PC-9 (cell line): ENCODE data around the gene ARHGAP10. TPM values are rescaled to one million over a fixed set of nuclear protein-coding genes. Genes with fewer than 3 reads are reported as not detected.

ENCODE experiments used
- BruUV-seq: library from RNA; stranded (reverse); fragments of 400-500 nt; replicated peaks from 2 replicates; lab custom pipeline; 2021; lab: Mats Ljungman, UMichigan
- CTCF ChIA-PET: fragments of 300-600 bp; sonication (Branson Sonifier 250); formaldehyde crosslinking; loops from one replicate; lab custom pipeline; 2022; ENCODE audit warnings: antibody characterized with exemption; lab: Charles Lee
- POLR2A ChIA-PET: fragments of 300-600 bp; sonication (Branson Sonifier 250); formaldehyde crosslinking; loops from one replicate; lab custom pipeline; 2022; ENCODE audit warnings: antibody characterized with exemption; ENCODE audit not compliant: unreplicated experiment; lab: Charles Lee
- DNase-seq, 2 experiments: peaks; one replicate each; pipeline versions ENCODE4 v3.0.0 to v3.0.0-alpha.2; 2015 to 2022; ENCODE audit warnings: mixed read lengths in 1 of 2
- H2AFZ ChIP-seq: fragments of 200-600 bp; sonication (generic); 2 replicates; pipeline ENCODE4 v1.8.1; 2017; ENCODE audit warnings: antibody characterized with exemption
- H3F3A ChIP-seq: fragments of 200-600 bp; sonication (generic); 2 replicates; pipeline ENCODE4 v1.8.1; 2017; ENCODE audit warnings: antibody characterized with exemption, mild to moderate bottlenecking, low read depth; ENCODE audit not compliant: insufficient read depth
- H3K27ac ChIP-seq: fragments of 200-600 bp; sonication (generic); 2 replicates; pipeline ENCODE4 v1.6.1; 2016; ENCODE audit warnings: mixed run types
- H3K27me3 ChIP-seq: fragments of 200-600 bp; sonication (generic); 2 replicates; pipeline ENCODE4 v1.6.1; 2016; ENCODE audit warnings: low read depth, mixed run types; ENCODE audit not compliant: insufficient read depth
- H3K36me3 ChIP-seq: fragments of 200-600 bp; sonication (generic); 2 replicates; pipeline ENCODE4 v1.6.1; 2016; ENCODE audit warnings: low read depth, mixed run types
- H3K4me1 ChIP-seq: fragments of 200-600 bp; sonication (generic); replicated peaks from 2 replicates; pipeline ENCODE4 v1.6.1; 2016; ENCODE audit warnings: mixed run types; ENCODE audit not compliant: insufficient read depth
- H3K4me2 ChIP-seq: fragments of 200-600 bp; sonication (generic); 2 replicates; pipeline ENCODE4 v1.6.1; 2017; ENCODE audit warnings: mixed run types
- H3K4me3 ChIP-seq: fragments of 200-600 bp; sonication (generic); 2 replicates; pipeline ENCODE4 v1.6.1; 2016; ENCODE audit warnings: mixed run types
- H3K79me2 ChIP-seq: fragments of 200-600 bp; sonication (generic); 2 replicates; pipeline ENCODE4 v1.6.1; 2017; ENCODE audit warnings: low read depth, mixed run types
- H3K9me2 ChIP-seq: fragments of 200-600 bp; sonication (generic); 2 replicates; pipeline ENCODE4 v1.8.1; 2017; ENCODE audit warnings: mild to moderate bottlenecking; ENCODE audit not compliant: insufficient read depth
- H3K9me3 ChIP-seq: fragments of 200-600 bp; sonication (generic); 2 replicates; pipeline ENCODE4 v1.8.1; 2016; ENCODE audit warnings: low read depth; ENCODE audit not compliant: insufficient read depth
- H4K20me1 ChIP-seq: fragments of 200-600 bp; sonication (generic); 2 replicates; pipeline ENCODE4 v1.8.1; 2017; ENCODE audit not compliant: insufficient read depth
- EZH2 ChIP-seq: fragments of 200-600 bp; sonication (generic); IDR thresholded peaks from 2 replicates; pipeline ENCODE4 v1.8.0; 2017; ENCODE audit warnings: antibody characterized with exemption, low read depth
- intact Hi-C: fragments of 100-400 bp; cut with micrococcal nuclease; formaldehyde crosslinking; loops from one replicate; pipeline ENCODE4 v1.10.0; 2022; ENCODE audit not compliant: unreplicated experiment
- total RNA-seq: library from RNA; stranded (reverse); gene quantifications from 2 replicates; pipeline ENCODE4 v1.2.3, GENCODE V29; 2021
- TF ChIP-seq, protein P1 (sequence below): fragments of 200-600 bp; sonication (generic); conservative IDR thresholded peaks from 2 replicates; pipeline ENCODE4 v1.6.1; 2017; ENCODE audit warnings: mixed run types, antibody characterized with exemption, mild to moderate bottlenecking, moderate library complexity

ARHGAP10 gene
- total RNA-seq, 1 experiment from 2014 or later, result 27.5 TPM

DNA sequence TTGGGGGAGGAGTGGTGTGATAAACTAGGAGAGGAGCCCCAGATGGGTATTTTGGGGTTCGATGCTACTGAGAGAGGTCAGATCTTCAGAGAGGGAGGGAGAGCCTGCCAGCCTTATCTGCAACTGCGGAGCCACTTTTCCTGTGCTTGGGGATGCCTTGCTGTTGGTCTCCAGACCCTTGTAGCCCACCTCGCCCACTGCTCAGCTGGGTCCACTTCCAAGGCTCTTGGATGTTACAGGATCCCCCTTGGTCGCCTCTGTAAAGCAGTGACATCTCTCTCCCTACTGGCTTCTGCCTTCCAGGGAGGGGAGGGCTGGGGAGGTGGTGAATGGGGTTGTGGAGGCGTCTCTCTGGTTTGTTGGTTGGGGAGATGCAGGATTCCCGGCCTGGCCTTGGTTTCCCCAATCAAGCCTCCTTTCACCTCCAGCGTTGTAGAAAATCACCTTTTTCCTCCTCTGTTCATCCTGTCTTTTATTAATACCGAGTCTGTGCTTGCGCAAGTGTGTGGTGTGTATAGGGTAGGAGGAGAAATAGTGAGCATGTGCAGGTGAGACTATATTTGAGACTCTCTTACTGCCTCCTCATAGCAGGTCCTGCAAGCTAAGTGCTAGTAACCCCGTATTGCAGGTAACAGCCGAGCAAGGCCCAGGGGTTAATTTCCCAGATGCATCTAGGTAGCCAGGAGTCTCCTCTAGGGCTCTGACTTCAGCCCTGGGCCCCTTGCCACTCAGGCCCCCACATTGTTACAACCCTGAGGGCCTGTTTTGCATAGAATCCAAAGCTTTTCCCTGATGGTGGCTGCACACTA lies 337.4 kb downstream of the ARHGAP10 start:
- H3K4me1 ChIP-seq, result no peaks in the 10 kb centered on the region
- no peak overlapping the region for H3K27ac ChIP-seq
- H3K9me2 ChIP-seq, result no peaks in the 10 kb centered on the region
- H3F3A ChIP-seq, result no peaks in the 10 kb centered on the region
- no peaks in the 10 kb centered on the region for H3K9me3 ChIP-seq
- ChIA-PET POLR2A (interaction anchor here (0.6 kb wide), 1 partner anchor 23 kb away, joined by 5 read pairs; no protein-coding TSS in a partner anchor), CTCF (no interaction called here)
- no peaks in the 10 kb centered on the region for H3K27me3 ChIP-seq
- no peaks in the 10 kb centered on the region for H3K79me2 ChIP-seq
- BruUV-seq, result no TSS peak
- no peak overlapping the region for H2AFZ ChIP-seq
- TF ChIP-seq, protein P1, sequence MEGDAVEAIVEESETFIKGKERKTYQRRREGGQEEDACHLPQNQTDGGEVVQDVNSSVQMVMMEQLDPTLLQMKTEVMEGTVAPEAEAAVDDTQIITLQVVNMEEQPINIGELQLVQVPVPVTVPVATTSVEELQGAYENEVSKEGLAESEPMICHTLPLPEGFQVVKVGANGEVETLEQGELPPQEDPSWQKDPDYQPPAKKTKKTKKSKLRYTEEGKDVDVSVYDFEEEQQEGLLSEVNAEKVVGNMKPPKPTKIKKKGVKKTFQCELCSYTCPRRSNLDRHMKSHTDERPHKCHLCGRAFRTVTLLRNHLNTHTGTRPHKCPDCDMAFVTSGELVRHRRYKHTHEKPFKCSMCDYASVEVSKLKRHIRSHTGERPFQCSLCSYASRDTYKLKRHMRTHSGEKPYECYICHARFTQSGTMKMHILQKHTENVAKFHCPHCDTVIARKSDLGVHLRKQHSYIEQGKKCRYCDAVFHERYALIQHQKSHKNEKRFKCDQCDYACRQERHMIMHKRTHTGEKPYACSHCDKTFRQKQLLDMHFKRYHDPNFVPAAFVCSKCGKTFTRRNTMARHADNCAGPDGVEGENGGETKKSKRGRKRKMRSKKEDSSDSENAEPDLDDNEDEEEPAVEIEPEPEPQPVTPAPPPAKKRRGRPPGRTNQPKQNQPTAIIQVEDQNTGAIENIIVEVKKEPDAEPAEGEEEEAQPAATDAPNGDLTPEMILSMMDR, result no peak
- no peak for TF ChIP-seq EZH2
- no peaks in the 10 kb centered on the region for H3K36me3 ChIP-seq
- intact Hi-C loops, result no loop called here
- no peaks in the 10 kb centered on the region for H4K20me1 ChIP-seq
- no peak for DNase-seq
- no peak overlapping the region for H3K4me3 ChIP-seq
- no peak overlapping the region for H3K4me2 ChIP-seq

DNA sequence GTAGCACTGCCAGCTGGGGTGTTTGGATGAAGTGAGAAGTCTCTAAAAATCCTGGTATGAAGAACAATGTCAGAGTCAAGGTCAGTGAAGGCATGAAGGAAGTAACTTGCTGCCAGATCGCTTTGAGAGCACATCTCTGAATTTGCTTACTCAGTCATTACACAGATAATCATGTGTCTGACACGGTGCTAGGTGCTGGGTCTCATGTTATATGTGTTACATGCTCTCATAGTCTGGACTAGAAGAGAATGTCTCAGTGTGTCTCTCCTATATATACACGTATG lies 337.9 kb downstream of the ARHGAP10 start:
- no peaks in the 10 kb centered on the region for H3K9me3 ChIP-seq
- no peak for TF ChIP-seq EZH2
- TF ChIP-seq, protein P1, result no peak
- H3K4me2 ChIP-seq, result no peak overlapping the region
- no peak overlapping the region for H3K27ac ChIP-seq
- intact Hi-C loops, result no loop called here
- no peaks in the 10 kb centered on the region for H3K4me1 ChIP-seq
- no peak overlapping the region for H3K4me3 ChIP-seq
- no TSS peak for BruUV-seq
- H2AFZ ChIP-seq, result no peak overlapping the region
- ChIA-PET CTCF (no interaction called here), POLR2A (no interaction called here)
- no peaks in the 10 kb centered on the region for H4K20me1 ChIP-seq
- H3K27me3 ChIP-seq, result no peaks in the 10 kb centered on the region
- no peak for DNase-seq
- no peaks in the 10 kb centered on the region for H3K9me2 ChIP-seq
- no peaks in the 10 kb centered on the region for H3F3A ChIP-seq
- no peaks in the 10 kb centered on the region for H3K79me2 ChIP-seq
- H3K36me3 ChIP-seq, result no peaks in the 10 kb centered on the region

DNA sequence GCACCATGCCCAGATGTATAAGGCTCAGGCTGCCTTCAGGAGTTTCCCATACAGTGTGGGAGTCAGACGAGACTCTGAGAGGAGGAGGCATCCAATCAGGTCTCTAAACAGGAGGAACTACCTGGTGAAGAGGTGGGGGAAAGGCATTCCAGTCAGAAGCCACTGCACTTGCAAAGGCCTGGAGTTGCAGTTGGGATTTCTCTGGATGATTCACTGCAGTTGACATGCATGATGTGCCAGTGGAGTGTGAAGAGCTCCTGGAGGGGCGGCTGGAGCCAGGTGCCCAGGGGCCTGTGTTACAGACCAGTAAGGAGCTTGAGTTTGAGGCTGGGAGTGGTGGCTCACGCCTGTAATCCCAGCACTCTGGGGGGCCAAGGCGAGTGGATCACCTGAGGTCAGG lies 339.1 kb downstream of the ARHGAP10 start:
- no peaks in the 10 kb centered on the region for H3K9me2 ChIP-seq
- H4K20me1 ChIP-seq, result no peaks in the 10 kb centered on the region
- H3K79me2 ChIP-seq, result no peaks in the 10 kb centered on the region
- DNase-seq, result no peak
- H3K9me3 ChIP-seq, result no peaks in the 10 kb centered on the region
- no peak overlapping the region for H3K4me3 ChIP-seq
- TF ChIP-seq, protein P1, result no peak
- TF ChIP-seq EZH2, result no peak
- no peaks in the 10 kb centered on the region for H3K27me3 ChIP-seq
- H3K36me3 ChIP-seq, result no peaks in the 10 kb centered on the region
- ChIA-PET POLR2A (no interaction called here), CTCF (no interaction called here)
- H2AFZ ChIP-seq, result no peak overlapping the region
- no peaks in the 10 kb centered on the region for H3K4me1 ChIP-seq
- no peaks in the 10 kb centered on the region for H3F3A ChIP-seq
- no TSS peak for BruUV-seq
- no peak overlapping the region for H3K4me2 ChIP-seq
- H3K27ac ChIP-seq, result no peak overlapping the region
- intact Hi-C loops, result no loop called here
